HG03354 (cell line): ENCODE data around the gene UMAD1.

Experiments
- ATAC-seq: cut with Tn5 transposase; IDR thresholded peaks from one replicate; pipeline ENCODE4 v1.9.1; 2021; ENCODE audit warnings: mild to moderate bottlenecking; ENCODE audit not compliant: unreplicated experiment, poor library complexity, severe bottlenecking

UMAD1 gene

GRCh38 chr7:7686811-7687508 lies 46.4 kb downstream of the UMAD1 start:
- no peak for ATAC-seq

GRCh38 chr7:7687800-7688199 lies 47.2 kb downstream of the UMAD1 start:
- no peak for ATAC-seq

GRCh38 chr7:7688310-7688709 lies 47.8 kb downstream of the UMAD1 start:
- no peak for ATAC-seq

- no peak for ATAC-seq
Observed at GRCh38 chr7:7688956-7689355, 48.4 kb downstream of the UMAD1 start.

- no peak for ATAC-seq
Observed at GRCh38 chr7:7693881-7694280, 53.3 kb downstream of the UMAD1 start.

GRCh38 chr7:7694542-7694941 lies 54.0 kb downstream of the UMAD1 start:
- no peak for ATAC-seq

GRCh38 chr7:7695111-7695817 lies 54.7 kb downstream of the UMAD1 start:
- ATAC-seq = no peak

- no peak for ATAC-seq
Observed at GRCh38 chr7:7696458-7697119, 56.0 kb downstream of the UMAD1 start.

- no peak for ATAC-seq
Observed at GRCh38 chr7:7698930-7699329, 58.4 kb downstream of the UMAD1 start.

- ATAC-seq = no peak
Observed at GRCh38 chr7:7699380-7699779, 58.8 kb downstream of the UMAD1 start.

- no peak for ATAC-seq
Observed at GRCh38 chr7:7699970-7700369, 59.4 kb downstream of the UMAD1 start.

GRCh38 chr7:7701527-7701926 lies 61.0 kb downstream of the UMAD1 start:
- peak; percentile 43 for ATAC-seq

- ATAC-seq = no peak
Observed at GRCh38 chr7:7702826-7703225, 62.3 kb downstream of the UMAD1 start.

GRCh38 chr7:7703427-7703826 lies 62.9 kb downstream of the UMAD1 start:
- no peak for ATAC-seq

GRCh38 chr7:7704867-7705266 lies 64.3 kb downstream of the UMAD1 start:
- no peak for ATAC-seq

GRCh38 chr7:7705318-7705717 lies 64.8 kb downstream of the UMAD1 start:
- no peak for ATAC-seq

GRCh38 chr7:7706101-7706511 lies 65.6 kb downstream of the UMAD1 start:
- ATAC-seq = peak; percentile 82

- ATAC-seq = peak; percentile 27
Observed at GRCh38 chr7:7706556-7707172, 66.1 kb downstream of the UMAD1 start.

- no peak for ATAC-seq
Observed at GRCh38 chr7:7707246-7707645, 66.7 kb downstream of the UMAD1 start.

GRCh38 chr7:7707806-7708205 lies 67.3 kb downstream of the UMAD1 start:
- ATAC-seq = no peak

- no peak for ATAC-seq
Observed at GRCh38 chr7:7709291-7709690, 68.7 kb downstream of the UMAD1 start.
